NCI-H1048 (cell line): Measurements from ENCODE around the gene GALR2.
"Not testable (repeated sequence)": the region's sequence is repeated elsewhere in the genome, so short reads cannot be mapped to it uniquely, and the experiment has no call there.

Source experiments
- DNase-seq: peaks from one replicate; lab custom pipeline; 2025; lab: John Stamatoyannopoulos, UW

Gene GALR2

DNA sequence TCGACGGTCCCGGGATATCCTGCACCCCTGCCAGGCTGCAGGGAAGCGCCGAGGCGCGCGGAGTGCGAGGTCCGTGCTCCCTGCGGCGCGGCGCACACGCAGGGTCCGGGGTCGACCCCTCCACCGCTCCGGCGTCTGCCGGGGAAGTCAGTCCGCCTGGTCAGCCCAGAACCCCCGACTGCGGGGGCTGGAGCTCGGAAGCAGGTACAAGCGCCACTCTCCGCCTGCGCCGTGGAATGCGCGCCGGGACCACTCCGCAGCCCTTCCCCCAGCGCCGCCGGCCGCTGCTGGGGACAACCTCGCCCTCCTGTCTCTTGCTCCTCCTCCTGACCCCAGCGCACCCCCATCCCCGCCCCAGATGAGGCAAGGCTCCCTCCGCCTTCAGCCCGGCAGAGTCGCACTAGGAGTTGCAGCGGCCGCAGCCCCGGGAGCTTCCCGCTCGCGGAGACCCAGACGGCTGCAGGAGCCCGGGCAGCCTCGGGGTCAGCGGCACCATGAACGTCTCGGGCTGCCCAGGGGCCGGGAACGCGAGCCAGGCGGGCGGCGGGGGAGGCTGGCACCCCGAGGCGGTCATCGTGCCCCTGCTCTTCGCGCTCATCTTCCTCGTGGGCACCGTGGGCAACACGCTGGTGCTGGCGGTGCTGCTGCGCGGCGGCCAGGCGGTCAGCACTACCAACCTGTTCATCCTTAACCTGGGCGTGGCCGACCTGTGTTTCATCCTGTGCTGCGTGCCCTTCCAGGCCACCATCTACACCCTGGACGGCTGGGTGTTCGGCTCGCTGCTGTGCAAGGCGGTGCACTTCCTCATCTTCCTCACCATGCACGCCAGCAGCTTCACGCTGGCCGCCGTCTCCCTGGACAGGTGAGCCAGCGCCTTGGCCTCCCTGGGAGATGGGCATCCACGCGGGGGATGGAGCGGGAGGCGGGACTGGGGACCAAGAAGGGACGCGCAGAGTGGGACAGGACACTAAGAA, at the start of gene GALR2:
GALR2 (plus strand) TSS at position 392 of the 974 bp plus-strand sequence; CDS start at position 495, 103 bp downstream.
- DNase-seq, result no peak

DNA sequence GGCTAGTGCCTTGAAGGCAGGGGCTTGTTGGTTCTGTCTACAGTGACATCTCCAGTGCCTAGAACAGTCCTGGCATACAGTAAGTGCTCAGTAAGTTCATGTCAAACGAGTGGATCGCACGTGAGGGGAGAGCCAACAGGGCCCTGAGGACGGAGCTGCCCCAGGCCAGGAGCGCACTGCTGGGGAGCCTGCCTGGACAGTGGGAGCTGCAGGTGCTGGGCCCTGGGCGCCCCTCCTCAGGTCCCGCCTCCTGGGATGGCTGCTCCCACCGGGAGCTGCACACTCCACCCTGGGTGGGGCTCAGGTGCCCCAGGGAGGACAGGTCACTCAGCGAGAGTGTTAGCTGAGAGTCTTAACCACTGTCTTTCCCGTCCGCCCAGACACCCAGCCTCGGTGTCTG, 49.3 kb upstream of the GALR2 start:
- no peak for DNase-seq

DNA sequence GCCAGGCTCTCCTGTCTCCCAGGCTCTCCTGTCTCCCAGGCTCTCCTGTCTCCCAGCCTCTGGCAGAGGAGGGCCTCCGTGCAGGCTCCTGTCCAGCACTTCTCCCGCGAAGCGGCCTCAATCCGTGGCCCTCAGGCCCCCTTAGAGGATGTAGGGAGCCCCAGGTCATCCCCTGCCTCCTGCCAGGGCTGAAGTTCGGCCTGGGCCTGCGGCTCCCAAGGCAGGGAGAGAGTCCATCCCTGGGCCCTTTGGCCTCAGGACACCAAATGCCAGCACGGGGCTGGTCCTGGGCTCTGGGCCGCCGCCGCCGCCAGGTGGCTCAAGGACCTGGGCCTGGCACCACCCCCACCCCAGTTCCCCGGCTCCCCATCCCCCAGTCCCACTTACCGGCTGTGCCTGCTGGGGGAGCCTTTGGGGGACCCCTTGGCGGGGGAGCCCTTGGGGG, 47.8 kb upstream of the GALR2 start:
- DNase-seq, result no peak

- DNase-seq, result no peak
Observed at GRCh38 chr17:76027159-76027839, 47.3 kb upstream of the GALR2 start, which contains the start of gene EVPL. EVPL (minus strand) TSS chr17:76027306; CDS start chr17:76027198, 108 bp downstream.

DNA sequence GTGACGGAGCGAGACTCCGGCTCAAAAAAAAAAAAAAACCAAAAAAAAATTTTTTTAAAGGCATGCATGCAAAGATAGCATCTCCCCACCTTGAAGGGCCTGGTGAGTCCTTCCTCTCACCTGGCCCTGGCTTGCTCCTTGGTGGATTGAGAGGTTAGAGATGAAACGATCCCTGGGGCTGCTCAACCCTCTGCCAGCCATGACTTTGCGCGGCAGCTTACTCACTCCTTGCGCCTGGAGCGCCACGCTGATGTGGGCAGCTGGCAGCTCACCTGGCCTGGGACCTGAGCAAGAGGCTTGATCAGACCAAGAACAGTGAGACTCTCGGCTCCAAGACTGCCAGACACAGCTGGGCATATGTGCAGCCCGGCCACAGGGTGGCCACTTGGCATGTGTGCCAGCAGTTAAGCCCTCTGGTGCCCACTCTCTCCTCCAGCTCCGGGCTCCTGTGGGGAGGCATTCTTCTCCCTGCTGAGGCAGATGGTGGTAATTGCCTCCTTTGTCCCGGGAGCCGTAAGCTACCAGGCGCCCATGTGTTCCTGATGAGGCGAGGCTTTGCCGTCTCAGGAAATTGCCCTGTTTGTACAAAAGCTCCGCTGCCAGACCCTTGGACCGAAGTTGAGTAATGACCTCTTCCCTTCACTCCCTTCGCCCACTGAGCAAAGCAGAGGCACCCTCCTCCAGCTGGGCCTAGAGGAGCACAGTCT, 42.4 kb upstream of the GALR2 start:
- no peak for DNase-seq

GRCh38 chr17:76032780-76033108, 41.8 kb upstream of the GALR2 start:
- no peak for DNase-seq

DNA sequence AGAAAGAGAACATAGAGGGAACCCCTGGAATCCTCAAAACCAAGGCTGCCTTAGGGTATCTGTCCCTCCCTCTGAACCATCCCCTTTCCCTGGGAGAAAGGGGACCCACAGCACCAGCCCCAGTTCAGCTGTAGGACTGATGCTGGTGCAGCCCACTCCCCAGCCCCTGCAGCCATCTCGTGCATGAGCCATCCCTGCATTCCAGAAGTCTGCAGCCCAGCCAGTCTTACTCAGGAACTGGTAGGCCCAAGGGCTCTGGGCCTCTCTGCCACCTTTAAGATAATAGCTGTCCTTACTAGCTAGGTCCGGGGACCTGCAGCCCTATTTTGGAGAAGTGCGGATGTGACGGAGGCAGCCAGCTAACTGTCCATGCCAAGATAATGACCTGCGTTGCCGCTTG, 41.4 kb upstream of the GALR2 start:
- DNase-seq, result no peak

GRCh38 chr17:76034428-76035350, 39.9 kb upstream of the GALR2 start:
- no peak for DNase-seq

GRCh38 chr17:76036497-76037261, 37.9 kb upstream of the GALR2 start:
- DNase-seq, result no peak

- no peak for DNase-seq
Observed at GRCh38 chr17:76038050-76038449, 36.5 kb upstream of the GALR2 start.

DNA sequence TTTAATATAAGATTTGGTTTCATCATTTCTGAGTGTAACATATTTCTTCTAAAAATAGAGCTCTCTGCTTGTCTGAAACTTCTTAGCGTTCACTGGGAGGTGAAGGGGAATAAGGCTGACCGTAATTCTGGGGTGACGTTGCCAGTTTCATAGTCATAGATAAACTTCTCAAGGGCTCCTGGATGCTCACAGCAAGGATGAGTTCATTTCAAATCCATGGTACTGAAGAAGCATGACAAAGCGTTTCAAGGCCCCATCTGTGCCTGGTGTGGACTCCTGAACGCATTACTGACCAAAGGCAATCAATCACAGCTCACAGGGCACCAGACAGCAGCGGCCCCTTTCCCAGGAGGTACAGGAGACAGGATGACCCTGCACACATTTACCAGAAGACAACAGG, 35.5 kb upstream of the GALR2 start:
- no peak for DNase-seq

- DNase-seq, result no peak
Observed at GRCh38 chr17:76040376-76040775, 34.2 kb upstream of the GALR2 start.

GRCh38 chr17:76042868-76043267, 31.7 kb upstream of the GALR2 start:
- not testable (repeated sequence) for DNase-seq

GRCh38 chr17:76044475-76045007, 30.0 kb upstream of the GALR2 start:
- not testable (repeated sequence) for DNase-seq

- DNase-seq, result no peak
Observed at GRCh38 chr17:76046064-76046463, 28.5 kb upstream of the GALR2 start.

DNA sequence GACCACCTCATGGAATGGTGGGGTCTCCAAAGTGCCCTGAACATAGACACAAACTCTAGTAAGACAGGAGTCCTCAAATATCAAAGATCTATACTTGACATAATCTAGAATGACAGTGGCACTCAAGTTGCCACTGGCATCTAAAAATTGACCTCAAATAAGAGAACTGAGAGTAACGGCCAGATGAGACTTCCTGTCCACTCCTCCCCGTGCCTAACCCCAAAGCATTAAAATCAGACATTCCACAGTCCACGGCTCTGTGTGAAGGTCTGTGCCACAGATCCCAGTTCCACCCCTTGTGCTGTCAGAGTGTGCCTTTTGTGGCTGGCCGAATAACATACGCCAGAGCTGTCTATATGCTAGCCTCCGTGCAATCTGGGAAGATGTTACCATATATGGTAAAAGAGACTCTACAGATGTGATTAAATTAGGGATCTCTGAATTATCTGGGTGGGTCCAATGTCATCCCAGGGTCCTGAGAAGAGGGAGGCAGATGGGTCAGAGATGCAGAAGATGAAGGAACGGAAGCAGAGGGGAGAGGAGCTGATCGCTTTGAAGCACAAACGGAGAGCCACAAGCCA, 26.5 kb upstream of the GALR2 start:
- DNase-seq, result no peak

GRCh38 chr17:76048711-76049110, 25.9 kb upstream of the GALR2 start:
- DNase-seq, result no peak

DNA sequence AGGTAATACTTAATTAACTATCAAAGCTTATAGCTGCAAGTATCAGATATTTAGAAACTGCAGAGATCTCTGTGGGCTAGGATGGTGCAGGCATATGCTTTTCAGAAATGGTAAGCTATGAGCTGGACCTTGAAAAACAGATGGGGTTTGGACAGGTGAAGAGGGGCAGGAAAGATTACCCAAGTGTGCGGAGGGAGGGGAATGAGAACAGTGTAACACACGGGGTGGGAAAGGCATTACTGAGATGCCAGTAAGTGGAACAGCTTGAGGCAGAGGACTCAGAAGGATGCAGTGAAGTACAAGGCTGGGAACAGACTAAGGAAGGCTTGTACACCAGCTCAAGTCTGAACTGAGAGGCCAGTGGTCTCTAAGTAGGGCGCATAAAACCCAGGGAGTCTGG, 25.3 kb upstream of the GALR2 start:
- no peak for DNase-seq

DNA sequence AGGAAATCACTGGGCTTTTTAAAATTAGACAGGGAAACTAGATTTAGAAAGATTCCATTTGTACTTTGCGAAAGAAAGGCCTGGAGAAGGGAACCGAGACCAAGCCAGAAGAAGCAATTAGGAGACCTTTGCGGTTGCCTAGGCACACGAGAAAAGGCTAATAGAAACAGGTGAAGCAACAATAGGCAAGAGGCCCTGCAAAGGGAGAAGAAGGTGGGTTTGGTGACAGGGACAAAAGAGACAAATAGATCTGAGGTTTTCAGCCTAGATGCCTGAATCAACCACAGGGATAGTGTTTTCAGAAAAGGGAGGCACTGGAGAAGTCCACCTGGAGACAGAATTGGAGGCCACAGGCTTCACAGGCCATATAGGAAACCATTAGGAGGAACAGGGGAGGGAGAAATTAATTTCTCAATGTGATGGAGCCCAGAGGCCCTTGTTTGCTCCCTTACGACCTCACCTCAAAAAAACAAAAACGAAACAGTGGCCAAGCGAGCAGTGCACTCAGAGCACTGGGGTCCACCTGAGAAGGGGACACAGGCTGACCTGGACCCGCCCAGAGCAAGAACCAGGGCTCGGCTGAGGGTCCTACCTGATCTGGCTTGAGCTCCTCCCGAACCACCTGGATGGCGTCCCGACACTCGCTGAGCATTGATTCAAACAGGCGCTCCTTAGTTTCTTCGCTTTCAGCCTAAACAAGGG, 24.6 kb upstream of the GALR2 start:
- DNase-seq, result no peak
